Spleen (tissue), 7 donors: ENCODE measurements around the gene SLC25A40.

ENCODE experiments used
- CTCF ChIP-seq, 11 experiments: fragments of 200-600 bp in 7 of 11; fragments of 450-650 bp in 4 of 11; sonication (generic) in 4 of 11; IDR thresholded peaks in 8 of 11; conservative IDR thresholded peaks in 3 of 11; 1 replicate in 7 of 11; 2 replicates in 4 of 11; pipeline versions ENCODE4 v1.4.0 to v1.8.0; 2016 to 2021; ENCODE audit warnings: antibody characterized with exemption in 11 of 11, inconsistent platforms in 4 of 11, mild to moderate bottlenecking in 1 of 11
- POLR2A ChIP-seq, 3 donors: fragments of 450-650 bp; IDR thresholded peaks; one replicate each; pipeline ENCODE4 v1.5.1; 2017; ENCODE audit warnings: antibody characterized with exemption in 3 of 3, mild to moderate bottlenecking in 1 of 3
- POLR2AphosphoS5 ChIP-seq, 3 donors: sonication (generic); formaldehyde crosslinking; IDR thresholded peaks; one replicate each; pipeline ENCODE4 v1.5.1; 2017; ENCODE audit warnings: antibody characterized with exemption in 3 of 3
- donor health status: DM: no; HTN: no; CAD: no; lungs with moderate emphysema.
- donor health status: DM: no; HTN: no; CAD: no.
- donor health status: DM: no; HTN: no; CAD: no.

- no peak for TF ChIP-seq CTCF (IDR thresholded peaks at IDR 0.05 in 8 of 11, conservative IDR thresholded peaks at IDR 0.05 in 3 of 11)
- TF ChIP-seq POLR2A (IDR thresholded peaks at IDR 0.05): no peak
- no peak for TF ChIP-seq POLR2AphosphoS5 (IDR thresholded peaks at IDR 0.05)
These were observed 23.9 kb downstream of the SLC25A40 start for GRCh38 chr7:87852306-87852705.
